HG03342 (cell line): ENCODE data around the gene DGKD.

Experiments used
- ATAC-seq: cut with Tn5 transposase; IDR thresholded peaks from one replicate; pipeline ENCODE4 v1.9.1; 2021; ENCODE audit warnings: mild to moderate bottlenecking, moderate library complexity; ENCODE audit not compliant: unreplicated experiment

Gene DGKD

GRCh38 chr2:233471291-233472035 lies 117.2 kb downstream of the DGKD start:
- ATAC-seq: no peak

- no peak for ATAC-seq
Measured at GRCh38 chr2:233473386-233473791, 119.1 kb downstream of the DGKD start.

- ATAC-seq: no peak
Measured at GRCh38 chr2:233473878-233474277, 119.6 kb downstream of the DGKD start.

DNA sequence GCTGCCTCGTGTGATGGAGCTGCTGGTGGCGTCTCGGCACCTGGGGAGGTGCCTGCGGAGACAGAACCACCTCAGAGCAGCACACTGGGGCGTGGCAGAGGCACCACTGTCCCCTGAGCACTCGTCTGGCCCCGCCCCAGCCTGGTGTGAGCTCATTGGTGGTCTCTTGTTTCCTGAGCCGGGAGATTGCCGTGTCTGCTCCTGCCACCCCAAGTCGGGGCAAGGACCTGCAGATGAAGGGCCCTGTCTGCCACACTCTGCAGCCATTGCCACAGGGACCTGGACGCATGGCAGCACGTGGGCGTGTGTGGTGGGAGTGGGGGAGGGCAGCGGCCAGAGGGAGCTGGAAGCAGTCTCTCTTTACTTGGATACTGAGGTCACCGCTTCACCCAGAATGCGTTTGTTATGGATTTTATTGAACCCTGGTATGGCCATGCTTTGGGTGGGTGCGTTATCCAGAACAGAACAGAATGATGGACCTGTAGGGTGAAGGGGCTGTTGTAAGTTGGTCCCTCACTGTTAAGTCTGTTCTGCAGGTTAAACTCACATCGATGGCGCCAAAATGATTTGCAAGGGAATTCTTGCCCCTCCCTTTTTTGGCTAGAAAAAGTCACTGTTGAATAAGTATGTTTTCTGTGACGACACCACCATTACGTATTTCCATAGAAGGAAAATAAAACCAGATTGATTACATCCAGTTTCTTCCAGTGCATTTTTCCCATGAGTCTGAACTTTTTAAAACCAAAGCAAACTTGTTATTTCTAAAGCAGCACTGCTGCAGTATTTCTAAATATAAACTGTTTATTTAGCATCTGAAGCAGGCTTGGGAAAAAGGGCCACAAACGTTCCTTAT lies 120.2 kb downstream of the DGKD start:
- no peak for ATAC-seq

DNA sequence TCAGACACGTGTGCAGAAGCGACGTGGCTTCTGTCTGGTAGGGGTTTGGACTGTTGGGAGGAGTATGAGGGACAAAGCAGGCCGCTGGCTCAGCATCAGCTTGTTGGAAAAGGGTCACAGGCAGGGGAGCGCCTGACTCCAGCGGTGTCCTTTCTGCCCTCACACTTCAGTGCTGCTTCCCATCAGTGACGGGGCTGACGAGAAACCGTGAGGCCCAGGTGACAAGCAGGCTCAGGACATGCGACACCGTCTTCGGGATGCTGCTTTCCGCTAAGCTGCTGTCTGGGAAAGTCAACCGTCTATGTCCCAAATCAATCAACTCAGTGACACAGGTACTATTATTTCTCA lies 121.7 kb downstream of the DGKD start:
- ATAC-seq: no peak

- ATAC-seq: no peak
Measured at GRCh38 chr2:233476651-233477547, 122.6 kb downstream of the DGKD start.

DNA sequence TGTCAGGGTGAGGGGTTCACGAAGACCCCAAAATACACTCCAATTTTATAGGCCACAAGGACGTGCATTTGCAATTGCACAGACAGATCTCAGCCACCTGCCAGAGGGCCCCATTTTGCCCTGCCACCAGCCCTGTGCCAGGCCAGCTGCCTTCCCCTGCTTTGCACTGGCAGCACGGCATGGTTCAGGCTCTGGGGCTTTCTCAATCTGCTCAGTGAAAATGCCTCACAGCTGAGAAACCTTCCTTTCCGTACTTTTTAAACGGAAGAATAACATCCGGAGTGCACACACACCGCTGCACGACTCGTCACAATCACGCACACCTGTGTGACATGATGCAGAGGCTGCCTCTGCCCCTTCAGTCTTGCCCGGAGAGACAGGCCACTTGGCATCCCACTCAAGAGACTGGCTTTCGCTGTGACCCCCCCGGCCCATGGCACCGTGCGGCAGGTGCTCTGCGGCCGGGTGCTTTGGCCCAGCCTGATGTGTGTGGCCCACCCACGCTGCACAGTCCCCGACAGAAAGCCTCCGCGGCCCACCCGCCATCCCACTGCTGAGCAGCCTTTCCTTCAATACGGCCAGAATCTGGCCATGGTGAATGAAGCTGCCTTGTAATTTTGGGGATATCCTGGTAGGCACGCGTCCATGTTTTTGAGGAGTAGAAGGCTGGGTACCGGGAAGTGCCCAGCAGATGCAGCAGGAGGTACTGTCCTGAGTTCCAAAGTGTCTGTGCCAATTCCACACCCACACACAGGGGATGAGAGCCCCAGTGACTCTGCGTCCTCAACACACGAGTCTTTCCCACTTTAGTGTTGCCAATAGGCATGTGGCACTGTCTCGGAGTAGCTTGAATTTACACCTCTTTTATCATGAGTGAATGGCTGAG lies 123.5 kb downstream of the DGKD start:
- no peak for ATAC-seq

DNA sequence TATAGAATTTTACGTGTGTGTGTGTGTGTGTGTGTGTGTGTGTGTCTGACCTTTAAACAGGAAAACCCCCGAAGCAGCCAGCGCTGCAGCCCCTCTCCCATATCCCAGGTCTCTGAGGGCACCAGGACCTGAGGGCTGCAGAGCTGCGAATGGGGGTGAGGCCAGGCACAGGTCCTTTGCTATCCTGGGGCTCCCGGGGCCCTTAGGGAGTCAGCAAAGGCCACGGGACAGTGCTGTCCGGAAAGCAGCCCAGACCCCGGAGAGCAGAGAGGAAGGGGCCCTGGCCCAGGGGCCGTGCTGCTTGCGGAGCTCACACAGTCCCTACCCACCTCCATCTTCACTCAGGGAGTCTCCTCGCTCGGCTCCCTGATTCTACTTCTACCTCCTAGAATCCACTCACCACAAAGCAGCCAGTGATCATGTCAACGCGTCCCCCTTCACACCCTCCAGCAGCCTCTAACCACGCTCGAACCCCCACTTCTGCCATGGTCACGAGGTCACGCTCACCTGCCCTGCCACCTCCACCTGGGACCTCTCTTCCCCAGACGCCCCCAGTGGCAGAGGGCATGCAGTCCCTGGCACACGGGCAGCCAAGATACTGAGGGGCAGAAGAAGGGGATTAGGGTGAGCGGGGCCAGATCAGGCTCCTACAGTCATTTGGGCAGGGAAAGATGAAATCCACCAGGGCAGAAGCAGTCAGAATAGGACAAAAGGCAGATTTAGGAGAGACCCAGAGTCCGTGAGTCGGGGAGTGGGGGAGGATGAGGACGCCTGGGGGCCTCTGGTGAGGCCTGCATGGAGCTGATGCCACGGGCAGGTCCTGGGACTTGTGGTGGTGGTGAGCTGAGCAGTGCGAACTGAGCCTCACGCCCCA lies 125.6 kb downstream of the DGKD start:
- no peak for ATAC-seq

DNA sequence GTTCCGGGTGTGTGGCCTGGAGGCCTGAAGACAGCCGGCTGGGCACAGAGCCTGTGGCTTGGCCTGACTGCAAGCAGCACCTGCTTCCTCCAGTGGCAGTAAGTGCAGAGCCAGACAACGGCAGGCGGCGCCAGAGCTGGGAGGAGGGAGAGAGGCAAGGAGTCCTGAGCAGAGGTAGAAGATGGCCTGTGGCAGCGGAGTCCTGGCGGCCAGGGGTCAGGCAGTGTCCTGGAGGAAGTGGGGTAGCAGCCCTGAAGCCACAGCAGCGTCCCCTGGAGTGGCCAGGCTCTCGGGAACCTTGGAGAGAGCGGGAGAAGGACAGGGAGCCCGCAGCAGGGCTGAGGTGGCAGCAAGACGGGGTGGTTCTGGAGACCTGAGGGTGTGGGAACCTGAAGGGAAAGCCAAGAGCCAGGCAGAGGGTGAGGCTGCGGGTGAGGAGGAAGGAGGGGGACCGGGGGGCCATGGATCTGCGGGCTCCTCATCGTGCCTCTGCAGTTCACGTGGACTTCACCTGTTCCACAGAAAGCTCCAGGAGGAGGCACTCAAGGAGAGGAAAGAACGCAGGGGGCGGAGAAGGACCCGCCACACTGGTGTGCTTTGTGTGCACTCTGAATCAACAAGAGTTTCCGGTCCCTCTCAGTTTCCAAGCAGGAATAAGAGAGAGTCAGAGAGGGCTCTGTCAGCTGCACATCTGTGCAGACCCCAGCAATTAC lies 126.4 kb downstream of the DGKD start:
- no peak for ATAC-seq

- no peak for ATAC-seq
Measured at GRCh38 chr2:233481368-233482142, 127.3 kb downstream of the DGKD start.

- ATAC-seq: no peak
Measured at GRCh38 chr2:233482616-233483015, 128.3 kb downstream of the DGKD start.

GRCh38 chr2:233485726-233486125 lies 131.4 kb downstream of the DGKD start:
- ATAC-seq: no peak

DNA sequence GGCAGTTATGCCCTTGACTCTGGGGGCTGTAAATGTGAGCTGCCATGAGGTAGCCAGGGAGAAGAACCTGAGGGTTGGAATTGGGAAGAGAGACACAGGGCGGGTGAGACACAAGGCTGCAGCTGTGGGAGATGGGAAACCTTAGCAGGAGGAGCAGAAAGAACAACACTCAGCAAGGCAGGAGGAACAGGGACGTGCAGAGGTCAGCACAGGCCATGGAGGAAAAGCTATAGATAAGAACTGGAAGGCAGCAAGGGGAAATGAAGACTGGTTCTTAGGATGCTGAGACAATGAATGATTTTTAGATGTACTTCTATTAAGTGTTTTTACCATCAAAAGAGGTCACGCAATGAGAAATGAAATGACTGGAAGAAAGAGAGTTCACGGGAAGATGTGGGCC lies 132.1 kb downstream of the DGKD start:
- ATAC-seq: no peak

DNA sequence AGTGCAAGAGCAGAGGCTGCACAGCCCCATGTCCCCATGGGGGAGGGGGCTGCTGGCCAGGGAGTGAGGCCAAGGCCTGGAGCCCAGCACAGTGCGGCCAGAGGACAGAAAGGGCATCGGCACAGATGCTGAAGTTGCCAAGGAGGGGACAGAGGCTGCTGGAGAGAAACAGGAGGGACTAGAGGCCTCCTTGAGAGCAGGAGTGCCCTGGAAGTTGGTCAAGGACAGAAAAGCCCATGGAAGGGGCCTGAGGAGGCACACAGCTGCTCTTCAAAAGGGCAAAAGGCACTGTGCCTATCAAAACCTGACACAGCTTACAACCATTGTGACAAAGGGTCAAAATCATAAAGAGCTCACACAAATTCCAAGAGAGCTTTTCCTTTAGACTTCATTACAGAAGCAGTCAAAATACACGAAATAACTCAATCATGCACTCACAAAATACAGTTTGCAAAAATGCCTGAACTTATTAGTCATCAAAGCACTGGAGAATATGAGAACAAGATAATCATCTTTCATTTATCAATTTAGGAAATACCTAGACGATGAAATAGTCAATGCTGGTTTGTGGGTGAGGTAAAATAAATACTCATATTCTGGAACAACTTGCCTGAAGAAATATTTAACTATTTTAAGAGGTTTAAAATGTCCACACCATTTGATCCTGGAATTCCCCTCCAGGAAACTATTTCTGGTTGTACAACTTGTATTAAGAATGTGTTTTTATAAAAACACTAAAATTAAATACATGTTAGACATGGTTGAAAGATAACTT lies 132.7 kb downstream of the DGKD start:
- ATAC-seq: no peak

GRCh38 chr2:233487748-233488345 lies 133.6 kb downstream of the DGKD start:
- ATAC-seq: no peak

- no peak for ATAC-seq
Measured at GRCh38 chr2:233489143-233489542, 134.8 kb downstream of the DGKD start.

GRCh38 chr2:233489666-233490065 lies 135.4 kb downstream of the DGKD start:
- no peak for ATAC-seq
